Body of pancreas (tissue), 4 donors: Measurements from ENCODE around the gene PHLPP2.
"Not testable (repeated sequence)": the region's sequence is repeated elsewhere in the genome, so short reads cannot be mapped to it uniquely, and the experiment has no call there.

Experiments used
- POLR2A ChIP-seq, 3 donors: fragments of 450-650 bp; IDR thresholded peaks; one replicate each; pipeline ENCODE4 v1.6.1; 2016; ENCODE audit warnings: antibody characterized with exemption in 3 of 3, mild to moderate bottlenecking in 2 of 3
- TF ChIP-seq, protein P1 (sequence below), 7 experiments: fragments of 450-650 bp in 4 of 7; fragments of 200-600 bp in 3 of 7; sonication (generic) in 3 of 7; IDR thresholded peaks; one replicate each; pipeline ENCODE4 v1.5.1; 2016 to 2019; ENCODE audit warnings: antibody characterized with exemption in 7 of 7

DNA sequence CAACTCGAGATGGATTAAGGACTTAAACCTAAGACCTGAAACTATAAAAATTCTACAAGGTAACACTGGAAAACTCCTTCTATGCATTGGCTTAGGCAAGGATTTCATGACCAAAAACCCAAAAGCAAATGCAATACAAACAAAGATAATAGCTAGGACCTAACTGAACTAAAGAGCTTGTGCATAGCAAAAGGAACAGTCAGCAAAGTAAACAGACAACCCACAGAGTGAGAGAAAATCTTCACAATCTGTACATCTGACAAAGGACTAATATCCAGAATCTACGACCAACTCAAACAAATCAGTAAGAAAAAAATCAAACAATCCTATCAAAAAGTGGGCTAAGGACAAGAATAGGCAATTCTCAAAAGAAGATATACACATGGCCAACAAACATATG lies 126.1 kb downstream of the PHLPP2 start:
- TF ChIP-seq, protein P1, sequence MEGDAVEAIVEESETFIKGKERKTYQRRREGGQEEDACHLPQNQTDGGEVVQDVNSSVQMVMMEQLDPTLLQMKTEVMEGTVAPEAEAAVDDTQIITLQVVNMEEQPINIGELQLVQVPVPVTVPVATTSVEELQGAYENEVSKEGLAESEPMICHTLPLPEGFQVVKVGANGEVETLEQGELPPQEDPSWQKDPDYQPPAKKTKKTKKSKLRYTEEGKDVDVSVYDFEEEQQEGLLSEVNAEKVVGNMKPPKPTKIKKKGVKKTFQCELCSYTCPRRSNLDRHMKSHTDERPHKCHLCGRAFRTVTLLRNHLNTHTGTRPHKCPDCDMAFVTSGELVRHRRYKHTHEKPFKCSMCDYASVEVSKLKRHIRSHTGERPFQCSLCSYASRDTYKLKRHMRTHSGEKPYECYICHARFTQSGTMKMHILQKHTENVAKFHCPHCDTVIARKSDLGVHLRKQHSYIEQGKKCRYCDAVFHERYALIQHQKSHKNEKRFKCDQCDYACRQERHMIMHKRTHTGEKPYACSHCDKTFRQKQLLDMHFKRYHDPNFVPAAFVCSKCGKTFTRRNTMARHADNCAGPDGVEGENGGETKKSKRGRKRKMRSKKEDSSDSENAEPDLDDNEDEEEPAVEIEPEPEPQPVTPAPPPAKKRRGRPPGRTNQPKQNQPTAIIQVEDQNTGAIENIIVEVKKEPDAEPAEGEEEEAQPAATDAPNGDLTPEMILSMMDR (IDR thresholded peaks at IDR 0.05): not testable (repeated sequence)
- not testable (repeated sequence) for TF ChIP-seq POLR2A (IDR thresholded peaks at IDR 0.05)
